B cell (primary cell): ENCODE results near the gene ROPN1B. TPM values are rescaled to one million over a fixed set of nuclear protein-coding genes. Genes with fewer than 3 reads are reported as not detected.
"Not testable (repeated sequence)": the region's sequence is repeated elsewhere in the genome, so short reads cannot be mapped to it uniquely, and the experiment has no call there.

Experiments
- ATAC-seq: fragments of 200-7000 bp; cut with Tn5 transposase; one replicate; pipeline ENCODE4 v1.10.0; 2021; ENCODE audit warnings: low read depth, mild to moderate bottlenecking, moderate number of reproducible peaks, moderate library complexity
- CTCF ChIA-PET: fragments of 350-600 bp; sonication (Branson Sonifier 250); formaldehyde crosslinking; loops from one replicate; lab custom pipeline; 2021; ENCODE audit warnings: antibody characterized with exemption, inconsistent platforms; lab: Charles Lee
- POLR2A ChIA-PET: fragments of 350-600 bp; sonication (Branson Sonifier 250); formaldehyde crosslinking; loops from one replicate; lab custom pipeline; 2021; ENCODE audit warnings: antibody characterized with exemption; lab: Charles Lee
- DNase-seq: peaks from one replicate; pipeline ENCODE4 v3.0.0; 2013
- H2AFZ ChIP-seq: 2 replicates; pipeline ENCODE4 v1.6.1; 2012; ENCODE audit warnings: mild to moderate bottlenecking, low read depth, low read length; ENCODE audit not compliant: insufficient read depth, poor library complexity, severe bottlenecking
- H3K27ac ChIP-seq, 2 donors: 1 replicate in 1 of 2; 2 replicates in 1 of 2; pipeline ENCODE4 v1.5.1; 2012 to 2013; ENCODE audit warnings: low read length in 2 of 2, mild to moderate bottlenecking in 2 of 2, moderate library complexity in 1 of 2
- H3K27me3 ChIP-seq, 4 experiments: fragments of 200-600 bp in 1 of 4; sonication (generic) in 1 of 4; replicated peaks in 1 of 4; 1 replicate in 2 of 4; 2 replicates in 2 of 4; pipeline versions ENCODE4 v1.6.1 to v1.7.0; 2013 to 2016; ENCODE audit warnings: low read length in 3 of 4, mild to moderate bottlenecking in 2 of 4, mixed read lengths in 1 of 4, moderate library complexity in 1 of 4; ENCODE audit not compliant: insufficient read depth in 4 of 4, control insufficient read depth in 3 of 4; ENCODE audit errors: control extremely low read depth in 1 of 4
- H3K36me3 ChIP-seq, 2 experiments: replicated peaks in 1 of 2; 1 replicate in 1 of 2; 2 replicates in 1 of 2; pipeline versions ENCODE4 v1.6.1 to v1.7.1; 2013; ENCODE audit warnings: low read length in 1 of 2; ENCODE audit not compliant: insufficient read depth in 2 of 2, control insufficient read depth in 1 of 2; ENCODE audit errors: control extremely low read depth in 1 of 2, extremely low read depth in 1 of 2
- H3K4me1 ChIP-seq, 2 donors: fragments of 200-600 bp in 1 of 2; sonication (generic) in 1 of 2; 1 replicate in 1 of 2; 2 replicates in 1 of 2; pipeline versions ENCODE4 v1.5.1 to v1.6.1; 2013 to 2017; ENCODE audit warnings: low read length in 2 of 2; ENCODE audit not compliant: control insufficient read depth in 2 of 2, insufficient read depth in 2 of 2
- H3K4me2 ChIP-seq: replicated peaks from 2 replicates; pipeline ENCODE3; 2012; ENCODE audit warnings: mild to moderate bottlenecking, low read depth, low read length; ENCODE audit not compliant: poor library complexity, severe bottlenecking
- H3K4me3 ChIP-seq, 5 experiments: fragments of 200-600 bp in 1 of 5; sonication (generic) in 1 of 5; 1 replicate in 3 of 5; 2 replicates in 2 of 5; pipeline versions ENCODE4 v1.5.1 to v1.7.0; 2011 to 2016; ENCODE audit warnings: low read length in 4 of 5, mild to moderate bottlenecking in 4 of 5, low read depth in 2 of 5, control low read depth in 1 of 5, moderate library complexity in 1 of 5; ENCODE audit not compliant: insufficient read depth in 1 of 5; ENCODE audit errors: control extremely low read depth in 1 of 5, extremely low read depth in 1 of 5
- H3K79me2 ChIP-seq: fragments of 200-600 bp; sonication (generic); one replicate; pipeline ENCODE4 v1.6.0; 2016; ENCODE audit warnings: low read length; ENCODE audit not compliant: control insufficient read depth, insufficient read depth
- H3K9ac ChIP-seq: fragments of 200-600 bp; sonication (generic); 2 replicates; pipeline ENCODE4 v1.6.1; 2017; ENCODE audit warnings: mild to moderate bottlenecking, low read length, moderate library complexity
- H3K9me3 ChIP-seq, 3 donors: one replicate each; pipeline versions ENCODE4 v1.6.1 to v1.7.1; 2013; ENCODE audit warnings: low read length in 2 of 3; ENCODE audit not compliant: control insufficient read depth in 2 of 3, insufficient read depth in 1 of 3; ENCODE audit errors: control extremely low read depth in 1 of 3
- H4K20me1 ChIP-seq: 2 replicates; pipeline ENCODE4 v1.6.0; 2012; ENCODE audit warnings: mild to moderate bottlenecking, low read length; ENCODE audit not compliant: insufficient read depth, control insufficient read depth, poor library complexity, severe bottlenecking
- H3K27ac Mint-ChIP-seq: one replicate; pipeline ENCODE4 v1.8.0; 2021; ENCODE audit warnings: mixed read lengths
- H3K27me3 Mint-ChIP-seq: one replicate; pipeline ENCODE4 v1.8.0; 2021; ENCODE audit warnings: mixed read lengths
- H3K4me1 Mint-ChIP-seq: one replicate; pipeline ENCODE4 v1.8.0; 2021; ENCODE audit warnings: mixed read lengths
- H3K4me3 Mint-ChIP-seq: one replicate; pipeline ENCODE4 v1.8.0; 2021; ENCODE audit warnings: mixed read lengths
- H3K9me3 Mint-ChIP-seq: one replicate; pipeline ENCODE4 v1.8.0; 2022; ENCODE audit warnings: mixed read lengths; ENCODE audit not compliant: insufficient read depth
- EZH2 ChIP-seq: IDR thresholded peaks from 2 replicates; pipeline ENCODE4 v1.6.1; 2012; ENCODE audit warnings: borderline replicate concordance, low read depth, mild to moderate bottlenecking, moderate library complexity, low read length; ENCODE audit not compliant: insufficient read depth, poor library complexity, severe bottlenecking
- WGBS: methylation state at CpG from one replicate; pipeline ENCODE4 v1.1.5; 2013; ENCODE audit warnings: missing lambda C conversion rate; ENCODE audit not compliant: insufficient coverage; 5-methylcytosine and 5-hydroxymethylcytosine counted together
- intact Hi-C: fragments of 100-400 bp; cut with micrococcal nuclease; formaldehyde crosslinking; loops from one replicate; pipeline ENCODE4 v1.10.0; 2022
- polyA plus RNA-seq: library from polyadenylated mRNA; depleted of rRNA; stranded (reverse); fragments of >200 nt; gene quantifications from 2 replicates; pipeline ENCODE4 v1.2.3, GENCODE V29; 2012
- total RNA-seq, 2 donors: library from RNA; stranded (reverse); fragments of 120-200 nt in 1 of 2; gene quantifications; 1 replicate in 1 of 2; 2 replicates in 1 of 2; pipeline versions ENCODE4 v1.2.3 to v1.2.4, GENCODE V29; 2013 to 2022
- TF ChIP-seq, protein P1 (sequence below): fragments of 200-600 bp; IDR thresholded peaks from one replicate; pipeline ENCODE4 v1.8.0; 2022; ENCODE audit warnings: antibody characterized with exemption, mild to moderate bottlenecking

Gene ROPN1B
- total and polyA plus RNA-seq, 2 donors (not counting 1 experiment from before 2014, with no cell fraction given) = not detected

DNA sequence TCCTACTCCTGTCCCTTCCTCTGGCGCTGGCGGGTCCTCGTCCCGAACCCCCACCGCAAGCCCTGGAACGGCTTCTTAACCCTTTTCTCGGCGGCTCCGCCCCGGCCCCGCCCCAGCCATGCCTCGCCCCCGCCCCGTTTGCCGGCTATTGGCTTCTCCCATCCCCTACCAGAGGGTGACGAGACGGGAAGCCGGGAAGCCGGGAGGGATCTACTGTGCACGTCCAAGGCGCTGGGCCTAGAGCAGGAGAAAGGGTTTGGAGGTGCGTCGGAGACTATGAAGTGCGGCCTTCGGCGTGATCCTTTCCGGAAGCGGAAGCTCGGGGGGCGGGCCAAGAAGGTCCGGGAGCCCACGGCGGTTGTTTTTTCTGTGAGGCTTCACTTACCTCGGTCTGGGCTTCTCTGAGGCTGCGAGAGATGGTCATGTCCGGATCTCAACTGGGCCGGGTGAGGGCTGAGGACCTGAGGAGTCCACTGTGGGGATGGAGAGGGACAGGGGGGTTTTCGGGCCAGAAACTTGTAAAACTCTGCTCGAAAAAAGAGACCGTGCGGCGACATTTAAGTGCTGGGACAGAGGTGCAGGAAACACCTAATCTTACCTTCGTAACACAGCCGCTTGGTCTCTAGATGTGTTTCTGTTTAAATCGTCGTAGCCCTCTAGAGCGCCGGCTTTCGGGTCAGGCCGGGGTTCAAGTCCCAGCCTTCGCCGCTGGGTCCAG is 21.4 kb downstream of the ROPN1B start:
- Mint-ChIP-seq H3K4me1 (peaks cover 5% of the 10 kb centered on the region), H3K9me3 (no peaks in the 10 kb centered on the region), H3K4me3 (peak overlapping the region; percentile 91), H3K27ac (peak overlapping the region; percentile 94), H3K27me3 (peaks cover 3% of the 10 kb centered on the region)
- Histone ChIP-seq H3K4me3 (peak overlapping the region; percentile 66 to 78 (median 73)), H4K20me1 (no peaks in the 10 kb centered on the region), H3K79me2 (peaks cover 4% of the 10 kb centered on the region), H3K9me3 (no peaks in the 10 kb centered on the region), H3K9ac (peak overlapping the region; percentile 78), H2AFZ (peak overlapping the region; percentile 87), H3K27me3 (no peaks in the 10 kb centered on the region), H3K36me3 (no peaks in the 10 kb centered on the region), H3K4me2 (peak overlapping the region; percentile 70), H3K27ac (peak overlapping the region; percentile 68 to 80), H3K4me1 (peaks cover 3 to 13% of the 10 kb centered on the region in 2 donors)
- CTCF ChIA-PET = interaction anchor here (1.0 kb wide), 1 partner anchor 87 kb away, joined by 3 read pairs; no protein-coding TSS in a partner anchor
- ATAC-seq = peak; percentile 80
- TF ChIP-seq, protein P1, sequence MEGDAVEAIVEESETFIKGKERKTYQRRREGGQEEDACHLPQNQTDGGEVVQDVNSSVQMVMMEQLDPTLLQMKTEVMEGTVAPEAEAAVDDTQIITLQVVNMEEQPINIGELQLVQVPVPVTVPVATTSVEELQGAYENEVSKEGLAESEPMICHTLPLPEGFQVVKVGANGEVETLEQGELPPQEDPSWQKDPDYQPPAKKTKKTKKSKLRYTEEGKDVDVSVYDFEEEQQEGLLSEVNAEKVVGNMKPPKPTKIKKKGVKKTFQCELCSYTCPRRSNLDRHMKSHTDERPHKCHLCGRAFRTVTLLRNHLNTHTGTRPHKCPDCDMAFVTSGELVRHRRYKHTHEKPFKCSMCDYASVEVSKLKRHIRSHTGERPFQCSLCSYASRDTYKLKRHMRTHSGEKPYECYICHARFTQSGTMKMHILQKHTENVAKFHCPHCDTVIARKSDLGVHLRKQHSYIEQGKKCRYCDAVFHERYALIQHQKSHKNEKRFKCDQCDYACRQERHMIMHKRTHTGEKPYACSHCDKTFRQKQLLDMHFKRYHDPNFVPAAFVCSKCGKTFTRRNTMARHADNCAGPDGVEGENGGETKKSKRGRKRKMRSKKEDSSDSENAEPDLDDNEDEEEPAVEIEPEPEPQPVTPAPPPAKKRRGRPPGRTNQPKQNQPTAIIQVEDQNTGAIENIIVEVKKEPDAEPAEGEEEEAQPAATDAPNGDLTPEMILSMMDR = no peak
- TF ChIP-seq EZH2 = no peak
- intact Hi-C loops = loop anchor here (1.0 kb wide), 1 partner anchor 94 kb away; the partner anchor contains the start of gene SLC41A3
- POLR2A ChIA-PET = no interaction called here
- WGBS = 1% methylated on average over 36 of the region's 52 CpGs
- DNase-seq = peak; percentile 83

DNA sequence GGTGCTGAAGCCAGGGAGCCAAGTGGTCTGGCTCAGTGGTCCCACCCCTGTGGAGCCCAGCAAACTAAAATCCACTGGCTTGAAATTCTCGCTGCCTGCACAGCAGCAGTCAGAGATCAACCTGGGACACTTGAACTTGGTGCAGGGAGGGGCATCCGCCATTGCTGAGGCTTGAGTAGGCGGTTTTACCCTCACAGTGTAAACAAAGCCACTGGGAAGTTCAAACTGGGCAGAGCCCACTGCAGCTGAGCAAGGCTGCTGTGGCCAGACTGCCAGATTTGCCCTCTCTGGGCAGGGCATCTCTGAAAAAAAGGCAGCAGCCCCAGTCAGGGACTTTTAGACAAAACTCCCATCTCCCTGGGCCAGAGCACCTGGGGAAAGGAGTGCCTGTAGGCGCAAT is 27.8 kb downstream of the ROPN1B start:
- H3K79me2 ChIP-seq, H3K9me3 Mint-ChIP-seq, H3K4me3 Mint-ChIP-seq, H4K20me1 ChIP-seq, H3K4me3 ChIP-seq, DNase-seq, H3K9ac ChIP-seq, H3K27me3 Mint-ChIP-seq, H2AFZ ChIP-seq, H3K27me3 ChIP-seq, intact Hi-C loops, H3K4me1 ChIP-seq, ATAC-seq, H3K27ac Mint-ChIP-seq, POLR2A ChIA-PET, H3K27ac ChIP-seq, H3K36me3 ChIP-seq, H3K4me2 ChIP-seq, H3K4me1 Mint-ChIP-seq, CTCF ChIA-PET: not testable (repeated sequence)
- peaks cover 0 to 15% (median 0%) of the 10 kb centered on the region in 3 donors for H3K9me3 ChIP-seq
- WGBS = 100% methylated on average over 4 of the region's 4 CpGs
